ENCODE results near the gene LRRC47. TPM values are rescaled to one million over a fixed set of nuclear protein-coding genes. Genes with fewer than 3 reads are reported as not detected.

The LRRC47 gene
- total RNA-seq, result 100 to 1,000 TPM in 1 of 5 donors, 10 to 100 TPM in 4; 19.8 to 212 (median 49.0) TPM
- 10 to 100 TPM; 12.0 to 22.9 (median 18.5) TPM for polyA plus RNA-seq
- long read RNA-seq, donor 1, full-length matches to known transcripts, result 5 of 5 reads
- long read RNA-seq, donor 1, partial matches to known transcripts, result 0 of 5 reads
- long read RNA-seq, donor 1, other reads (novel, unspliced or antisense), result 0 of 5 reads
- long read RNA-seq, donor 2, full-length matches to known transcripts, result 10 of 10 reads
- long read RNA-seq, donor 2, partial matches to known transcripts, result 0 of 10 reads
- long read RNA-seq, donor 2, other reads (novel, unspliced or antisense), result 0 of 10 reads
- long read RNA-seq, donor 3, full-length matches to known transcripts, result 4 of 4 reads
- long read RNA-seq, donor 3, partial matches to known transcripts, result 0 of 4 reads
- long read RNA-seq, donor 3, other reads (novel, unspliced or antisense), result 0 of 4 reads
- long read RNA-seq, donor 4, full-length matches to known transcripts, result 2 of 2 reads
- long read RNA-seq, donor 4, partial matches to known transcripts, result 0 of 2 reads
- long read RNA-seq, donor 4, other reads (novel, unspliced or antisense), result 0 of 2 reads
- long read RNA-seq, donor 5, full-length matches to known transcripts, result 12 of 12 reads
- long read RNA-seq, donor 5, partial matches to known transcripts, result 0 of 12 reads
- long read RNA-seq, donor 5, other reads (novel, unspliced or antisense), result 0 of 12 reads
- long read RNA-seq, donor 6, result 0 reads
- long read RNA-seq, donor 7, full-length matches to known transcripts, result 9 of 9 reads
- long read RNA-seq, donor 7, partial matches to known transcripts, result 0 of 9 reads
- long read RNA-seq, donor 7, other reads (novel, unspliced or antisense), result 0 of 9 reads
- long read RNA-seq, donor 8, full-length matches to known transcripts, result 8 of 8 reads
- long read RNA-seq, donor 8, partial matches to known transcripts, result 0 of 8 reads
- long read RNA-seq, donor 8, other reads (novel, unspliced or antisense), result 0 of 8 reads
- long read RNA-seq, donor 9, full-length matches to known transcripts, result 3 of 3 reads
- long read RNA-seq, donor 9, partial matches to known transcripts, result 0 of 3 reads
- long read RNA-seq, donor 9, other reads (novel, unspliced or antisense), result 0 of 3 reads
- long read RNA-seq, donor 10, full-length matches to known transcripts, result 5 of 5 reads
- long read RNA-seq, donor 10, partial matches to known transcripts, result 0 of 5 reads
- long read RNA-seq, donor 10, other reads (novel, unspliced or antisense), result 0 of 5 reads

DNA sequence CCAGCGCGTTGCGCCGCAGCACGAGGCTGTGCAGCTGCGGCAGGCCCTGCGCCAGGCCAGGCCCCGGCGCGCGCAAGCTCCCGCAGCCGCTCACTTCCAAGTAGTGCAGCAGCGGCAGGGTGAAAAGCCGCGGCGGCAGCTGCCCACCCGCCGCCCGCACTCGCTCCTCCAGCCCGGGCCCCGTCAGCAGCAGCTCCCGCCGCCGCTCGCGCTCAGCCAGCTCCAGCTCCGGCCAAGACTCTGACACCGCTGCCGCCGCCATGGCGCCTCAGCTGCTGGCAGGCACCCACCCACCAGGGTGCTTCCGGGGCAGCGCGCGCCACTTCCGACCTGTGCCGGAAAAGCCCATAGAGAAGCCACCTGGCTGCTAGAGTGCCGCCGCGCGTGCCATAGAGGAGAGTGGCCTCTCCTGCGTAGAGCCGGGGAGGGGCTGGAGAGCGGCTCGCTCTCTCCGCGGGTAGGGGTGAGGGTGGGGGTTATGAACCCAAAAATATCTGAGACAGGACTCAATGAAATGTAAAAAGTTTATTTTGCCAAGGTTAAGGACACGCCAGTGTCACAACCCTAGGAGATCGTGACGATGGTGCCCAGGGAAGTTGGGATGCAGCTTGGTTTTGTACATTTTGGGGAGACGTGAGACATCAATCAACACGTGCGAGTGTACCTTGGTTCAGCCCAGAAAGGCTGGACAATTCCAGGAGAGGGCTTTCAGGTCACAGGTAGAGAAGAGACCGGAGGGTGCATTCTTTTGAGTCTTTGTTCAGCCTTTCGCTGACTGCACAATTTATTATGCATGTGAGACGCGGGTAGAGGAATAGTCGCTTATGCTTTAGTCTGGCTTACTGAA lies at the start of gene LRRC47:
LRRC47 (minus strand) TSS at position 284 of the 847 bp plus-strand sequence; CDS start at position 262, 22 bp downstream.
- Histone ChIP-seq H3K36me3 (peaks cover 0 to 11% (median 7%) of the 10 kb centered on the region in 4 donors), H3K4me1 (peaks cover 29 to 56% (median 43%) of the 10 kb centered on the region in 4 donors), H3K4me3 (peak within 1 kb of the TSS; percentile 95 to 99 (median 97)), H3K27ac (peak within 1 kb of the TSS; percentile 46 to 86 (median 69)), H3K9me3 (no peaks in the 10 kb centered on the region), H3K27me3 (peaks cover 0 to 14% (median 4%) of the 10 kb centered on the region in 3 donors)
- 2 to 8% (median 3%) methylated on average over 23 to 60 of the region's 60 CpGs for WGBS, 5 donors
- intact Hi-C loops (cut with DNase I; ENCODE audit: low total_unique reads), result no loop called here
- TF ChIP-seq, protein P1, sequence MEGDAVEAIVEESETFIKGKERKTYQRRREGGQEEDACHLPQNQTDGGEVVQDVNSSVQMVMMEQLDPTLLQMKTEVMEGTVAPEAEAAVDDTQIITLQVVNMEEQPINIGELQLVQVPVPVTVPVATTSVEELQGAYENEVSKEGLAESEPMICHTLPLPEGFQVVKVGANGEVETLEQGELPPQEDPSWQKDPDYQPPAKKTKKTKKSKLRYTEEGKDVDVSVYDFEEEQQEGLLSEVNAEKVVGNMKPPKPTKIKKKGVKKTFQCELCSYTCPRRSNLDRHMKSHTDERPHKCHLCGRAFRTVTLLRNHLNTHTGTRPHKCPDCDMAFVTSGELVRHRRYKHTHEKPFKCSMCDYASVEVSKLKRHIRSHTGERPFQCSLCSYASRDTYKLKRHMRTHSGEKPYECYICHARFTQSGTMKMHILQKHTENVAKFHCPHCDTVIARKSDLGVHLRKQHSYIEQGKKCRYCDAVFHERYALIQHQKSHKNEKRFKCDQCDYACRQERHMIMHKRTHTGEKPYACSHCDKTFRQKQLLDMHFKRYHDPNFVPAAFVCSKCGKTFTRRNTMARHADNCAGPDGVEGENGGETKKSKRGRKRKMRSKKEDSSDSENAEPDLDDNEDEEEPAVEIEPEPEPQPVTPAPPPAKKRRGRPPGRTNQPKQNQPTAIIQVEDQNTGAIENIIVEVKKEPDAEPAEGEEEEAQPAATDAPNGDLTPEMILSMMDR (IDR thresholded peaks at IDR 0.05), result peak in 1 of 7 experiments; percentile 25
- peak; percentile 75 to 96 (median 90) for TF ChIP-seq POLR2AphosphoS5 (IDR thresholded peaks at IDR 0.05)
- no peak for TF ChIP-seq POLR2A (IDR thresholded peaks at IDR 0.05)
- no peak for TF ChIP-seq EP300 (IDR thresholded peaks at IDR 0.05)
- peak; percentile 95 to 98 for DNase-seq

DNA sequence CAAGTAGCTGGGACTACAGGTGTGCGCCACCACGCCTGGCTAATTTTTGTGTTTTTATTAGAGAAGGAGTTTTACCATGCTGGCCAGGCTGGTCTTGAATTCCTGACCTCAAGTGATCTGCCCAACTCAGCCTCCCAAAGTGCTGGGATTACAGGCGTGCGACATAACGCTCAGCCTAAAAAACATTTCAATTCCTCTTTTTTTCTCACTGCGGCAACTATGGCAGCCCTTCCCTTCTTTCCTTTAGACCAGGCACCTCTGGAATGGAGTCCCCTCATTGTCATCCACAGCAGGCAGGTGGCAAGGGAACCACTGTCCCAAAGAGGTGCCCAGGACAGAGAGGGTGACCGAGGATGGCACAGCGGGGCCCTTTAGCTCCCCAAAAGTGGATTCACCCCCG lies 46.6 kb upstream of the LRRC47 start:
- H3K9me3 ChIP-seq, result peaks cover 0 to 5% (median 1%) of the 10 kb centered on the region in 4 donors
- H3K4me3 ChIP-seq, result no peak overlapping the region
- H3K36me3 ChIP-seq, result peaks cover 55 to 100% (median 93%) of the 10 kb centered on the region in 4 donors
- no peaks in the 10 kb centered on the region for H3K4me1 ChIP-seq
- no peak overlapping the region for H3K27ac ChIP-seq
- TF ChIP-seq POLR2A (IDR thresholded peaks at IDR 0.05) (no peak), EP300 (IDR thresholded peaks at IDR 0.05) (no peak), POLR2AphosphoS5 (IDR thresholded peaks at IDR 0.05) (no peak)
- TF ChIP-seq, protein P1 (IDR thresholded peaks at IDR 0.05), result no peak
- no peaks in the 10 kb centered on the region for H3K27me3 ChIP-seq
- WGBS, 5 donors, result 88 to 99% (median 94%) methylated on average over 9 of the region's 9 CpGs
- intact Hi-C loops (cut with DNase I; ENCODE audit: low total_unique reads), result no loop called here
- DNase-seq, result no peak

DNA sequence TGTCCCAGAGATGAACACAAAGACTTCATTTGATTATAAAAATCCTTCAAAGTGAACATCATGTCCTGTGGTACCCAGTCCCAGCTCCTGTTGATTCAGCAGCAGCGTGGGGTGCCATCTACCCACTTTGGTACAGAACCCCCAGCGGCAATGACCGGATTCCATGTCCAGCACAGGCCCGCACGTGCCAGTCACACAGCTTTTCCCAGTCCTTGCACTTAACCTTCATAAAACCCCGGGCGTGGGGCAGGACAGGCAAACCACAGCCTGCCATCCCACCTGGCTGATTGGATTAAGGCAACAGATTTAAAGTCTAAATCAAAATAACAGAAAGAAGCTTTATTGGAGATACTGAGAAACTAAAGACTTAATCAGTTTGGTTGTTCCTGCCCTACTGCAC lies 45.2 kb upstream of the LRRC47 start:
- DNase-seq, result no peak
- H3K4me1 ChIP-seq, result no peaks in the 10 kb centered on the region
- peaks cover 0 to 15% (median 11%) of the 10 kb centered on the region in 4 donors for H3K9me3 ChIP-seq
- H3K27ac ChIP-seq, result no peak overlapping the region
- H3K36me3 ChIP-seq, result peaks cover 58 to 100% (median 93%) of the 10 kb centered on the region in 4 donors
- TF ChIP-seq, protein P1 (IDR thresholded peaks at IDR 0.05), result no peak
- no peak for TF ChIP-seq EP300 (IDR thresholded peaks at IDR 0.05)
- no peak for TF ChIP-seq POLR2AphosphoS5 (IDR thresholded peaks at IDR 0.05)
- TF ChIP-seq POLR2A (IDR thresholded peaks at IDR 0.05), result no peak
- intact Hi-C loops (cut with DNase I; ENCODE audit: low total_unique reads), result no loop called here
- WGBS, 5 donors, result 94 to 98% (median 96%) methylated on average over 7 of the region's 7 CpGs
- H3K27me3 ChIP-seq, result no peaks in the 10 kb centered on the region
- no peak overlapping the region for H3K4me3 ChIP-seq

Data from stomach (tissue), 19 donors.